HEK293 (cell line): ENCODE data around the gene TBL1X.

Experiments
- CTCF ChIA-PET: fragments of 350-600 bp; formaldehyde crosslinking; extraction: SDS; loops from one replicate; lab custom pipeline; 2021; ENCODE audit warnings: antibody characterized with exemption; lab: Yijun Ruan, JAX
- POLR2A ChIA-PET: fragments of 300-600 bp; formaldehyde crosslinking; extraction: SDS; loops from one replicate; lab custom pipeline; 2020; ENCODE audit warnings: antibody characterized with exemption, inconsistent platforms; lab: Yijun Ruan, JAX
- H3K27ac ChIP-seq: fragments of 200-500 bp; sonication (Bioruptor generic); 2 replicates; pipeline ENCODE4 v1.5.1; 2014; ENCODE audit warnings: low read depth, low read length, control low read depth, inconsistent platforms; ENCODE audit errors: extremely low read depth
- H3K36me3 ChIP-seq, 2 experiments: fragments of 200-500 bp in 1 of 2; sonication (Bioruptor generic) in 1 of 2; 1 replicate in 1 of 2; 2 replicates in 1 of 2; pipeline ENCODE4 v1.5.1; 2014 to 2017; ENCODE audit warnings: inconsistent platforms in 2 of 2, low read length in 2 of 2; ENCODE audit not compliant: control insufficient read depth in 2 of 2, insufficient read depth in 1 of 2
- H3K4me1 ChIP-seq: fragments of 200-500 bp; sonication (Bioruptor generic); 2 replicates; pipeline ENCODE4 v1.5.1; 2014; ENCODE audit warnings: mild to moderate bottlenecking, low read length, inconsistent platforms; ENCODE audit not compliant: control insufficient read depth, insufficient read depth
- H3K4me3 ChIP-seq: 2 replicates; pipeline ENCODE4 v1.5.1; 2011; ENCODE audit warnings: low read depth, mild to moderate bottlenecking, control low read depth, low read length, moderate library complexity
- H3K9me3 ChIP-seq: fragments of 200-500 bp; sonication (Bioruptor generic); 2 replicates; pipeline ENCODE4 v1.5.1; 2014; ENCODE audit warnings: low read depth, low read length, inconsistent platforms; ENCODE audit not compliant: control insufficient read depth, insufficient read depth
- HOXA7 ChIP-seq: sonication (generic); formaldehyde crosslinking; IDR thresholded peaks from 2 replicates; pipeline ENCODE4 v1.8.1; 2022; ENCODE audit warnings: missing genetic modification reagents, borderline replicate concordance
- KLF10 ChIP-seq: fragments of 450-650 bp; IDR thresholded peaks from 2 replicates; pipeline ENCODE4 v1.5.1; 2018; ENCODE audit warnings: missing biosample characterization, mild to moderate bottlenecking, missing genetic modification characterization
- MZF1 ChIP-seq: fragments of 450-650 bp; formaldehyde crosslinking; IDR thresholded peaks from 2 replicates; pipeline ENCODE4 v1.5.1; 2017; ENCODE audit warnings: missing biosample characterization, missing genetic modification characterization, borderline replicate concordance
- PRDM1 ChIP-seq: fragments of 450-650 bp; formaldehyde crosslinking; IDR thresholded peaks from 2 replicates; pipeline ENCODE4; 2016; ENCODE audit warnings: missing biosample characterization, missing genetic modification characterization
- SP3 ChIP-seq: fragments of 450-650 bp; formaldehyde crosslinking; IDR thresholded peaks from 2 replicates; pipeline ENCODE4 v1.5.1; 2016; ENCODE audit warnings: missing biosample characterization, missing genetic modification characterization
- WT1 ChIP-seq: fragments of 450-650 bp; formaldehyde crosslinking; IDR thresholded peaks from 2 replicates; pipeline ENCODE4 v1.5.1; 2016; ENCODE audit warnings: missing biosample characterization, missing genetic modification characterization
- YY2 ChIP-seq: fragments of 450-650 bp; formaldehyde crosslinking; IDR thresholded peaks from 2 replicates; pipeline ENCODE4 v1.5.1; 2016; ENCODE audit warnings: missing biosample characterization, missing genetic modification characterization
- ZNF10 ChIP-seq: fragments of 450-650 bp; formaldehyde crosslinking; IDR thresholded peaks from 2 replicates; pipeline ENCODE4 v1.5.1; 2017; ENCODE audit warnings: missing biosample characterization, missing genetic modification characterization
- ZNF175 ChIP-seq: fragments of 450-650 bp; formaldehyde crosslinking; IDR thresholded peaks from 2 replicates; pipeline ENCODE4 v1.5.1; 2016; ENCODE audit warnings: missing biosample characterization, missing genetic modification characterization
- ZNF266 ChIP-seq: fragments of 450-650 bp; formaldehyde crosslinking; IDR thresholded peaks from 2 replicates; pipeline ENCODE4 v1.5.1; 2016; ENCODE audit warnings: missing biosample characterization, missing genetic modification characterization, low read depth
- ZNF48 ChIP-seq: fragments of 450-650 bp; formaldehyde crosslinking; IDR thresholded peaks from 2 replicates; pipeline ENCODE4 v1.5.1; 2016; ENCODE audit warnings: missing biosample characterization, missing genetic modification characterization
- ZNF544 ChIP-seq: fragments of 450-650 bp; formaldehyde crosslinking; IDR thresholded peaks from 2 replicates; pipeline ENCODE4 v1.5.0; 2017; ENCODE audit warnings: missing biosample characterization, missing genetic modification characterization
- ZNF629 ChIP-seq: fragments of 450-650 bp; formaldehyde crosslinking; IDR thresholded peaks from 2 replicates; pipeline ENCODE4 v1.5.1; 2017; ENCODE audit warnings: missing biosample characterization, missing genetic modification characterization
- ZNF658 ChIP-seq: fragments of 450-650 bp; formaldehyde crosslinking; IDR thresholded peaks from 2 replicates; pipeline ENCODE4; 2016; ENCODE audit warnings: missing biosample characterization, missing genetic modification characterization
- ZNF777 ChIP-seq: fragments of 450-650 bp; formaldehyde crosslinking; IDR thresholded peaks from 2 replicates; pipeline ENCODE4 v1.5.1; 2017; ENCODE audit warnings: missing biosample characterization, missing genetic modification characterization, borderline replicate concordance
- ZSCAN16 ChIP-seq: fragments of 450-650 bp; formaldehyde crosslinking; IDR thresholded peaks from 2 replicates; pipeline ENCODE4 v1.5.1; 2016; ENCODE audit warnings: missing biosample characterization, missing genetic modification characterization
- ZXDB ChIP-seq: fragments of 450-650 bp; formaldehyde crosslinking; IDR thresholded peaks from 2 replicates; pipeline ENCODE4 v1.5.1; 2016; ENCODE audit warnings: missing biosample characterization, missing genetic modification characterization
- TF ChIP-seq, protein P1 (sequence below): fragments of 450-650 bp; formaldehyde crosslinking; IDR thresholded peaks from 2 replicates; pipeline ENCODE4 v1.5.1; 2016; ENCODE audit warnings: missing biosample characterization, missing genetic modification characterization
- TF ChIP-seq, protein P2 (sequence below): fragments of 450-650 bp; formaldehyde crosslinking; IDR thresholded peaks from 2 replicates; pipeline ENCODE4 v1.5.1; 2016; ENCODE audit warnings: missing biosample characterization, missing genetic modification characterization
- TF ChIP-seq, protein P3 (sequence below): fragments of 450-650 bp; formaldehyde crosslinking; IDR thresholded peaks from 2 replicates; pipeline ENCODE4 v1.5.1; 2017; ENCODE audit warnings: missing biosample characterization, missing genetic modification characterization
- TF ChIP-seq, protein P4 (sequence below): fragments of 450-650 bp; formaldehyde crosslinking; IDR thresholded peaks from 2 replicates; pipeline ENCODE4 v1.5.1; 2016; ENCODE audit warnings: missing biosample characterization, missing genetic modification characterization
- TF ChIP-seq, protein P5 (sequence below): fragments of 450-650 bp; formaldehyde crosslinking; IDR thresholded peaks from 2 replicates; pipeline ENCODE4 v1.5.1; 2016; ENCODE audit warnings: missing biosample characterization, missing genetic modification characterization
- TF ChIP-seq, protein P6 (sequence below): fragments of 450-650 bp; formaldehyde crosslinking; conservative IDR thresholded peaks from 2 replicates; pipeline ENCODE4 v1.5.1; 2016; ENCODE audit warnings: low read depth, missing biosample characterization, missing genetic modification characterization
- TF ChIP-seq, protein P7 (sequence below): fragments of 450-650 bp; formaldehyde crosslinking; IDR thresholded peaks from 2 replicates; pipeline ENCODE4 v1.5.1; 2016; ENCODE audit warnings: missing biosample characterization, missing genetic modification characterization

The TBL1X gene

DNA sequence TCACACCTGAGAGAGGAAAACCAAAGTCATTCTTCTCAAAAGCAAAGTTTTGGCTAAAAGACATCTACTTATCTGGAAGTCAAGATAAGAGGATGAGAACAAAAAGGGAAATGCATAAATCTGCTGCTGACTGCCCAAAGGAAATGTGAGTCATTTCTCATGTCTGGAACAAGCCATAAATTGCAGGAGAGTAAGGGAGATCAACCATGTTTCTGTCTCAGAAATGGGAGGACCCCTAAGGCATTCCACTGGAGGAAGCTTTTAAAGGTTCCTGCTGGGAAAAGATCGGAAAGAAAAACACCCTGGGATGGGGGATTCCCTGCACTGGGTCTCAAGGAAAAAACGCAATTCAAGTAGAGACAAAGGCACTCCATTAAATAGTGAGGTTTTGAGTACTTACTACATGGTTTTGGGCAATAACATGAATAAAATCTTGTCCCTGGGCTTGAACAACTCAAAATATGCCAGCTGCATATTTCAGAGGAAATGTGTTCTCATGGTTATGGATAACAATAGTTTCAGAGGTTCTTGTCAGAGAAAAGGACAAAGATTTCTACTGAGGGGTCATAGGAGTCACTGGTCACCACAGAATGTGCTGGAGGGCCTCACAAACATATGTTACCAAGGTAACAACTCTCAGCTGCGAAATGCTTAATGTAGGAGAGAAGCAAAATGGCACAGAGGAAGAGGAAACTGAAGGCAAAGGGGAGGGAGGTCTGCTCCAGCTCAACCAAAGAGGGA, 281.5 kb downstream of the TBL1X start (continued):
- TF ChIP-seq WT1 (tag by site-specific recombination) (no peak), ZNF629 (no peak), ZNF175 (tag by site-specific recombination) (no peak), PRDM1 (tag by site-specific recombination) (no peak), KLF10 (tag by site-specific recombination) (no peak), YY2 (tag by site-specific recombination) (no peak), ZNF48 (tag by site-specific recombination) (no peak)
- TF ChIP-seq, protein P1, sequence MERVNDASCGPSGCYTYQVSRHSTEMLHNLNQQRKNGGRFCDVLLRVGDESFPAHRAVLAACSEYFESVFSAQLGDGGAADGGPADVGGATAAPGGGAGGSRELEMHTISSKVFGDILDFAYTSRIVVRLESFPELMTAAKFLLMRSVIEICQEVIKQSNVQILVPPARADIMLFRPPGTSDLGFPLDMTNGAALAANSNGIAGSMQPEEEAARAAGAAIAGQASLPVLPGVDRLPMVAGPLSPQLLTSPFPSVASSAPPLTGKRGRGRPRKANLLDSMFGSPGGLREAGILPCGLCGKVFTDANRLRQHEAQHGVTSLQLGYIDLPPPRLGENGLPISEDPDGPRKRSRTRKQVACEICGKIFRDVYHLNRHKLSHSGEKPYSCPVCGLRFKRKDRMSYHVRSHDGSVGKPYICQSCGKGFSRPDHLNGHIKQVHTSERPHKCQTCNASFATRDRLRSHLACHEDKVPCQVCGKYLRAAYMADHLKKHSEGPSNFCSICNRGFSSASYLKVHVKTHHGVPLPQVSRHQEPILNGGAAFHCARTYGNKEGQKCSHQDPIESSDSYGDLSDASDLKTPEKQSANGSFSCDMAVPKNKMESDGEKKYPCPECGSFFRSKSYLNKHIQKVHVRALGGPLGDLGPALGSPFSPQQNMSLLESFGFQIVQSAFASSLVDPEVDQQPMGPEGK (tag by site-specific recombination) = no peak
- TF ChIP-seq, protein P2, sequence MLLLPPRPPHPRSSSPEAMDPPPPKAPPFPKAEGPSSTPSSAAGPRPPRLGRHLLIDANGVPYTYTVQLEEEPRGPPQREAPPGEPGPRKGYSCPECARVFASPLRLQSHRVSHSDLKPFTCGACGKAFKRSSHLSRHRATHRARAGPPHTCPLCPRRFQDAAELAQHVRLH (tag by site-specific recombination) = no peak
- TF ChIP-seq, protein P3, sequence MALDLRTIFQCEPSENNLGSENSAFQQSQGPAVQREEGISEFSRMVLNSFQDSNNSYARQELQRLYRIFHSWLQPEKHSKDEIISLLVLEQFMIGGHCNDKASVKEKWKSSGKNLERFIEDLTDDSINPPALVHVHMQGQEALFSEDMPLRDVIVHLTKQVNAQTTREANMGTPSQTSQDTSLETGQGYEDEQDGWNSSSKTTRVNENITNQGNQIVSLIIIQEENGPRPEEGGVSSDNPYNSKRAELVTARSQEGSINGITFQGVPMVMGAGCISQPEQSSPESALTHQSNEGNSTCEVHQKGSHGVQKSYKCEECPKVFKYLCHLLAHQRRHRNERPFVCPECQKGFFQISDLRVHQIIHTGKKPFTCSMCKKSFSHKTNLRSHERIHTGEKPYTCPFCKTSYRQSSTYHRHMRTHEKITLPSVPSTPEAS = no peak
- TF ChIP-seq, protein P4, sequence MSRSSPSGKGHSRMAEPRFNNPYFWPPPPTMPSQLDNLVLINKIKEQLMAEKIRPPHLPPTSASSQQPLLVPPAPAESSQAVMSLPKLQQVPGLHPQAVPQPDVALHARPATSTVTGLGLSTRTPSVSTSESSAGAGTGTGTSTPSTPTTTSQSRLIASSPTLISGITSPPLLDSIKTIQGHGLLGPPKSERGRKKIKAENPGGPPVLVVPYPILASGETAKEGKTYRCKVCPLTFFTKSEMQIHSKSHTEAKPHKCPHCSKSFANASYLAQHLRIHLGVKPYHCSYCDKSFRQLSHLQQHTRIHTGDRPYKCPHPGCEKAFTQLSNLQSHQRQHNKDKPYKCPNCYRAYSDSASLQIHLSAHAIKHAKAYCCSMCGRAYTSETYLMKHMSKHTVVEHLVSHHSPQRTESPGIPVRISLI (tag by site-specific recombination) = no peak

DNA sequence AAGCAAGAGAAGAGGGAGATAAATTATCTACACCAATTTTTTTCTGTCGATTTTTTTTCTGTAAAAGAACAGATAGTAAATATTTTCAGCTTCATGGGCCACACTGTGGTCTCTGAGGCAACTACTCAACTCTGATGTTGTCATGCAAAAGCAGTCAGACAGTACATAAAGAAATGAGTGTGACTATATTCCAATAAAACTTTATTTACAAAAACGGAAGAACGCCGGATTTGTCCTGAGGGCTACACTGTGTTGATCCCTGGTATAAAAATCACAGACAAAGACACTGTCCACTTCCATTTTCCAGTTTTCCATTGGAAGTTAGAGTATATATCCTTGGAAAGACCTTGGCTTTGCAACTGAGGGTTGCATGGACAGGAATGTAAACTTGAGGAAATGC, 282.8 kb downstream of the TBL1X start:
- Histone ChIP-seq H3K27ac (no peak overlapping the region), H3K4me1 (no peaks in the 10 kb centered on the region), H3K4me3 (no peak overlapping the region), H3K36me3 (no peaks in the 10 kb centered on the region), H3K9me3 (no peaks in the 10 kb centered on the region)
- ChIA-PET CTCF (interaction anchor here (0.6 kb wide), 1 partner anchor 18 kb away, joined by 5 read pairs; no protein-coding TSS in a partner anchor), POLR2A (no interaction called here)
- no peak for TF ChIP-seq ZNF777 (tag by site-specific recombination)
- TF ChIP-seq ZXDB (tag by site-specific recombination) = no peak
- no peak for TF ChIP-seq ZNF544 (tag by site-specific recombination)
- TF ChIP-seq ZNF658 = no peak
- TF ChIP-seq HOXA7 (CRISPR knock-in tag) = no peak
- TF ChIP-seq MZF1 (tag by site-specific recombination) = no peak
- TF ChIP-seq, protein P5, sequence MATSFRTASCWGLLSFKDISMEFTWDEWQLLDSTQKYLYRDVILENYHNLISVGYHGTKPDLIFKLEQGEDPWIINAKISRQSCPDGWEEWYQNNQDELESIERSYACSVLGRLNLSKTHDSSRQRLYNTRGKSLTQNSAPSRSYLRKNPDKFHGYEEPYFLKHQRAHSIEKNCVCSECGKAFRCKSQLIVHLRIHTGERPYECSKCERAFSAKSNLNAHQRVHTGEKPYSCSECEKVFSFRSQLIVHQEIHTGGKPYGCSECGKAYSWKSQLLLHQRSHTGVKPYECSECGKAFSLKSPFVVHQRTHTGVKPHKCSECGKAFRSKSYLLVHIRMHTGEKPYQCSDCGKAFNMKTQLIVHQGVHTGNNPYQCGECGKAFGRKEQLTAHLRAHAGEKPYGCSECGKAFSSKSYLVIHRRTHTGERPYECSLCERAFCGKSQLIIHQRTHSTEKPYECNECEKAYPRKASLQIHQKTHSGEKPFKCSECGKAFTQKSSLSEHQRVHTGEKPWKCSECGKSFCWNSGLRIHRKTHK (tag by site-specific recombination) = no peak
- TF ChIP-seq, protein P6, sequence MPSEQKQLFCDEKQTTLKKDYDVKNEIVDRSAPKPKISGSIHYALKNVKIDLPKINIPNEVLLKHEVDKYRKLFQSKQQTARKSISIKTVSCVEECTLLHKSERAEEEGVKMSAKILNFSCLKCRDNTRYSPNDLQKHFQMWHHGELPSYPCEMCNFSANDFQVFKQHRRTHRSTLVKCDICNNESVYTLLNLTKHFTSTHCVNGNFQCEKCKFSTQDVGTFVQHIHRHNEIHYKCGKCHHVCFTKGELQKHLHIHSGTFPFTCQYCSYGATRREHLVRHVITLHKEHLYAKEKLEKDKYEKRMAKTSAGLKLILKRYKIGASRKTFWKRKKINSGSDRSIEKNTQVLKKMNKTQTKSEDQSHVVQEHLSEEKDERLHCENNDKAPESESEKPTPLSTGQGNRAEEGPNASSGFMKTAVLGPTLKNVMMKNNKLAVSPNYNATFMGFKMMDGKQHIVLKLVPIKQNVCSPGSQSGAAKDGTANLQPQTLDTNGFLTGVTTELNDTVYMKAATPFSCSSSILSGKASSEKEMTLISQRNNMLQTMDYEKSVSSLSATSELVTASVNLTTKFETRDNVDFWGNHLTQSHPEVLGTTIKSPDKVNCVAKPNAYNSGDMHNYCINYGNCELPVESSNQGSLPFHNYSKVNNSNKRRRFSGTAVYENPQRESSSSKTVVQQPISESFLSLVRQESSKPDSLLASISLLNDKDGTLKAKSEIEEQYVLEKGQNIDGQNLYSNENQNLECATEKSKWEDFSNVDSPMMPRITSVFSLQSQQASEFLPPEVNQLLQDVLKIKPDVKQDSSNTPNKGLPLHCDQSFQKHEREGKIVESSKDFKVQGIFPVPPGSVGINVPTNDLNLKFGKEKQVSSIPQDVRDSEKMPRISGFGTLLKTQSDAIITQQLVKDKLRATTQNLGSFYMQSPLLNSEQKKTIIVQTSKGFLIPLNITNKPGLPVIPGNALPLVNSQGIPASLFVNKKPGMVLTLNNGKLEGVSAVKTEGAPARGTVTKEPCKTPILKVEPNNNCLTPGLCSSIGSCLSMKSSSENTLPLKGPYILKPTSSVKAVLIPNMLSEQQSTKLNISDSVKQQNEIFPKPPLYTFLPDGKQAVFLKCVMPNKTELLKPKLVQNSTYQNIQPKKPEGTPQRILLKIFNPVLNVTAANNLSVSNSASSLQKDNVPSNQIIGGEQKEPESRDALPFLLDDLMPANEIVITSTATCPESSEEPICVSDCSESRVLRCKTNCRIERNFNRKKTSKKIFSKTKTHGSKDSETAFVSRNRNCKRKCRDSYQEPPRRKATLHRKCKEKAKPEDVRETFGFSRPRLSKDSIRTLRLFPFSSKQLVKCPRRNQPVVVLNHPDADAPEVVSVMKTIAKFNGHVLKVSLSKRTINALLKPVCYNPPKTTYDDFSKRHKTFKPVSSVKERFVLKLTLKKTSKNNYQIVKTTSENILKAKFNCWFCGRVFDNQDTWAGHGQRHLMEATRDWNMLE (tag by site-specific recombination) = no peak
- TF ChIP-seq SP3 (tag by site-specific recombination) = no peak
- TF ChIP-seq, protein P7, sequence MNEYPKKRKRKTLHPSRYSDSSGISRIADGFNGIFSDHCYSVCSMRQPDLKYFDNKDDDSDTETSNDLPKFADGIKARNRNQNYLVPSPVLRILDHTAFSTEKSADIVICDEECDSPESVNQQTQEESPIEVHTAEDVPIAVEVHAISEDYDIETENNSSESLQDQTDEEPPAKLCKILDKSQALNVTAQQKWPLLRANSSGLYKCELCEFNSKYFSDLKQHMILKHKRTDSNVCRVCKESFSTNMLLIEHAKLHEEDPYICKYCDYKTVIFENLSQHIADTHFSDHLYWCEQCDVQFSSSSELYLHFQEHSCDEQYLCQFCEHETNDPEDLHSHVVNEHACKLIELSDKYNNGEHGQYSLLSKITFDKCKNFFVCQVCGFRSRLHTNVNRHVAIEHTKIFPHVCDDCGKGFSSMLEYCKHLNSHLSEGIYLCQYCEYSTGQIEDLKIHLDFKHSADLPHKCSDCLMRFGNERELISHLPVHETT (tag by site-specific recombination) = no peak
- TF ChIP-seq ZNF10 = no peak
- TF ChIP-seq ZNF266 (tag by site-specific recombination) = no peak
- TF ChIP-seq ZSCAN16 (tag by site-specific recombination) = no peak
